Mesenchymal stem cell (in vitro differentiated cells and primary cell): ENCODE data around the gene GLIS2.

Source experiments
- DNase-seq: peaks from one replicate; pipeline ENCODE4 v3.0.0-alpha.2; 2013
- H2AFZ ChIP-seq: one replicate; pipeline ENCODE4 v1.6.1; 2013; ENCODE audit warnings: low read depth, mild to moderate bottlenecking, control low read depth, inconsistent platforms, low read length, moderate library complexity
- H2AK5ac ChIP-seq: 2 replicates; pipeline ENCODE4 v1.6.1; 2013; ENCODE audit warnings: low read length, moderate library complexity, mild to moderate bottlenecking, inconsistent platforms; ENCODE audit not compliant: severe bottlenecking
- H2BK120ac ChIP-seq: one replicate; pipeline ENCODE4 v1.6.1; 2013; ENCODE audit warnings: low read depth, mild to moderate bottlenecking, inconsistent platforms, low read length, moderate library complexity
- H2BK12ac ChIP-seq, 2 experiments: one replicate each; pipeline ENCODE4 v1.6.1; 2013; ENCODE audit warnings: inconsistent platforms in 2 of 2, low read length in 2 of 2, mild to moderate bottlenecking in 2 of 2, moderate library complexity in 2 of 2, control low read depth in 1 of 2
- H2BK15ac ChIP-seq: one replicate; pipeline ENCODE4 v1.6.1; 2013; ENCODE audit warnings: mild to moderate bottlenecking, low read depth, inconsistent platforms; ENCODE audit not compliant: poor library complexity, severe bottlenecking
- H2BK5ac ChIP-seq: 2 replicates; pipeline ENCODE4 v1.6.1; 2013; ENCODE audit warnings: low read depth, mild to moderate bottlenecking, low read length, control low read depth, inconsistent platforms; ENCODE audit not compliant: poor library complexity, severe bottlenecking
- H3K14ac ChIP-seq, 2 experiments: one replicate each; pipeline ENCODE4 v1.6.1; 2013; ENCODE audit warnings: inconsistent platforms in 2 of 2, low read length in 2 of 2, control low read depth in 1 of 2, mild to moderate bottlenecking in 1 of 2, moderate library complexity in 1 of 2
- H3K18ac ChIP-seq, 2 experiments: one replicate each; pipeline ENCODE4 v1.6.1; 2013; ENCODE audit warnings: inconsistent platforms in 2 of 2, low read length in 2 of 2, control low read depth in 1 of 2, low read depth in 1 of 2, mild to moderate bottlenecking in 1 of 2
- H3K23ac ChIP-seq, 2 experiments: one replicate each; pipeline ENCODE4 v1.6.1; 2013; ENCODE audit warnings: inconsistent platforms in 2 of 2, low read length in 2 of 2, mild to moderate bottlenecking in 2 of 2, moderate library complexity in 2 of 2, control low read depth in 1 of 2
- H3K27ac ChIP-seq: 2 replicates; pipeline ENCODE4 v1.5.1; 2013; ENCODE audit warnings: mild to moderate bottlenecking, moderate library complexity, low read length, control low read depth, inconsistent platforms; ENCODE audit not compliant: poor library complexity, severe bottlenecking
- H3K27me3 ChIP-seq, 2 experiments: 2 replicates each; pipeline versions ENCODE4 v1.6.1 to v1.7.0; 2013; ENCODE audit warnings: low read length in 2 of 2, mild to moderate bottlenecking in 2 of 2, moderate library complexity in 2 of 2, control low read depth in 1 of 2, inconsistent platforms in 1 of 2; ENCODE audit not compliant: control insufficient read depth in 1 of 2, insufficient read depth in 1 of 2
- H3K36me3 ChIP-seq, 2 experiments: 2 replicates each; pipeline versions ENCODE4 v1.6.1 to v1.7.0; 2013; ENCODE audit warnings: low read length in 2 of 2, control low read depth in 1 of 2, inconsistent platforms in 1 of 2, low read depth in 1 of 2, mild to moderate bottlenecking in 1 of 2; ENCODE audit not compliant: insufficient read depth in 2 of 2, control insufficient read depth in 1 of 2
- H3K4ac ChIP-seq, 2 experiments: one replicate each; pipeline ENCODE4 v1.6.1; 2013; ENCODE audit warnings: inconsistent platforms in 2 of 2, low read length in 2 of 2, mild to moderate bottlenecking in 2 of 2, moderate library complexity in 2 of 2, control low read depth in 1 of 2, low read depth in 1 of 2
- H3K4me1 ChIP-seq: 2 replicates; pipeline ENCODE4 v1.6.1; 2013; ENCODE audit warnings: low read depth, low read length, control low read depth; ENCODE audit not compliant: control insufficient read depth, insufficient read depth
- H3K4me2 ChIP-seq: 2 replicates; pipeline ENCODE4 v1.6.1; 2013; ENCODE audit warnings: low read length, mild to moderate bottlenecking, inconsistent platforms; ENCODE audit not compliant: poor library complexity, severe bottlenecking
- H3K4me3 ChIP-seq, 2 experiments: 2 replicates each; pipeline versions ENCODE4 v1.5.1 to v1.7.0; 2013; ENCODE audit warnings: low read length in 2 of 2, mild to moderate bottlenecking in 2 of 2, control low read depth in 1 of 2, low read depth in 1 of 2; ENCODE audit not compliant: insufficient read depth in 1 of 2
- H3K79me1 ChIP-seq: replicated peaks from 2 replicates; pipeline ENCODE4 v1.6.1; 2013; ENCODE audit warnings: mild to moderate bottlenecking, control low read depth, low read length, inconsistent platforms; ENCODE audit not compliant: poor library complexity, severe bottlenecking
- H3K9ac ChIP-seq: 2 replicates; pipeline ENCODE4 v1.7.0; 2013; ENCODE audit warnings: mild to moderate bottlenecking, low read length, moderate library complexity
- H3K9me3 ChIP-seq: 2 replicates; pipeline ENCODE4 v1.7.0; 2013; ENCODE audit warnings: mild to moderate bottlenecking, low read length; ENCODE audit not compliant: control insufficient read depth
- H4K8ac ChIP-seq: one replicate; pipeline ENCODE4 v1.6.1; 2013; ENCODE audit warnings: inconsistent platforms, mild to moderate bottlenecking, low read length, moderate library complexity
- H4K91ac ChIP-seq: one replicate; pipeline ENCODE4 v1.6.1; 2013; ENCODE audit warnings: mild to moderate bottlenecking, low read length, inconsistent platforms
- WGBS: methylation state at CpG from one replicate; pipeline ENCODE4 v1.1.7; 2013; ENCODE audit warnings: mixed read lengths; 5-methylcytosine and 5-hydroxymethylcytosine counted together

GLIS2 gene

DNA sequence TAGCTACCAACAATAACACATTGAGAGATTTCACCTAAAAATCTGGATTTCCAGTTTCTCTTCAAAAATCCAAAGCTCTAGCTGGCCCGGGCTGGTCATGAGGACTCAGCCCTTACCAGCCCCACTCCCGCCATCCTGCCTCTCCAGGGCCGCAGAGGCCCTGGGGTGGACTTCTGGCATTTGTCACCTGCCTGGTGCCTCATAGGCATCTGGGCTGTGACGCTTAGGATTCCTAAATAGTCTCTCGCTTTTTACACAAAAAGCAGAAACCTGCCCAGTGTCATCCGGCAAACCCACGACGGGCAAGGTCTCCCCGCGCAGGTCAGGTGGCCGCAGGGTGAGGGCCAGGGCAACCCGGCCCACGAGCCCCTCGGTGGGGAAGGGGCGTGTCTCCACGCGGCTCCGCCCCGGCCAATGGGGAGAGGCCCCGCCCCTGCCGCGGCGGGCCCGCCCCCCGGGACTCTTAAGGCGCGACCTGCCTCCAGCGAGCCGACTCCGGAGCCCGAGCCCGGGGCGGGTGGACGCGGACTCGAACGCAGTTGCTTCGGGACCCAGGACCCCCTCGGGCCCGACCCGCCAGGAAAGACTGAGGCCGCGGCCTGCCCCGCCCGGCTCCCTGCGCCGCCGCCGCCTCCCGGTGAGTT lies 55.6 kb downstream of the GLIS2 start, which contains the start of gene VASN:
VASN (plus strand) TSS at position 492 of the 644 bp plus-strand sequence. CDS start 9,030 bp downstream, outside the sequence.
- H3K27me3 ChIP-seq: no peaks in the 10 kb centered on the region
- WGBS: 2% methylated on average over 29 of the region's 50 CpGs
- H3K27ac ChIP-seq: peak within 1 kb of the TSS; percentile 92
- H3K9me3 ChIP-seq: no peaks in the 10 kb centered on the region
- peak within 1 kb of the TSS; percentile 85 to 93 for H2BK12ac ChIP-seq
- H2BK15ac ChIP-seq: peak within 1 kb of the TSS; percentile 94
- H3K4me3 ChIP-seq: peak within 1 kb of the TSS; percentile 80 to 100
- H3K4me1 ChIP-seq: peaks cover 66% of the 10 kb centered on the region
- peak within 1 kb of the TSS; percentile 97 for H3K9ac ChIP-seq
- H3K79me1 ChIP-seq: peaks cover 5% of the 10 kb centered on the region
- peak within 1 kb of the TSS; percentile 61 for H3K4me2 ChIP-seq
- H3K14ac ChIP-seq: peak within 1 kb of the TSS in 1 of 2 experiments; percentile 41
- peak within 1 kb of the TSS in 1 of 2 experiments; percentile 36 for H3K23ac ChIP-seq
- peak within 1 kb of the TSS; percentile 83 to 96 for H3K18ac ChIP-seq
- H2BK5ac ChIP-seq: peak within 1 kb of the TSS; percentile 92
- H2BK120ac ChIP-seq: peak within 1 kb of the TSS; percentile 45
- peak; percentile 88 for DNase-seq
- H4K8ac ChIP-seq: no peak within 1 kb of the TSS
- H3K4ac ChIP-seq: peak within 1 kb of the TSS; percentile 71 to 76
- H4K91ac ChIP-seq: peak within 1 kb of the TSS; percentile 87
- H3K36me3 ChIP-seq: peaks cover 0 to 19% of the 10 kb centered on the region in 2 experiments
- peak within 1 kb of the TSS; percentile 94 for H2AK5ac ChIP-seq
- no peak within 1 kb of the TSS for H2AFZ ChIP-seq

DNA sequence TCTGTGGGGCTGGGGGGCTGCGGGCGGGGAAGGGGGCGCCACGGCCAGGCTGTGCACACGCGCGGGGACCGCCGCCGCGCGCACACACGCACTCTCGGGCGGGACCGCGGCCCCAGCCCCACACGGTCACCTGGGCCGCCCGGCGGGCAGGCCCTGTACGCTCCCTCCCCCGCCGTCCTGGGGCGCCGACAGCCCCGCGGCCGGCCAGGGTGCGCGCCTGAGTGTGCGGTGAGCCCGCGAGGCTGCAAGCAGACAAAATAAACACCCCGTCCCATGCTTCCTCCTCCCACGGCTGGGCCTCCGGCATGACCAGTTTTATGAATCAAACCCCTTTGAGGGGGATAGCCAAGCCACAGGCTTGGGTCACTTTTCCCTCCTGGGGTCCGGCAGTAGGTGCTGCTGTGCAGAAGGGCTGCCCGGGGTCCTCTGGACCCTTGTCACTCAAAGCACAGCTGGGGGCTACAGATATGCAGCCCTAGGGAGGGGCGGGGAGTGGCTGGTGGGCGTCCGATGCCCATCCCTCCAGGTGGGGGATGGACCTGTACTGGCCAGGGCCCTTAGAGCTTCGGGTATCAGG lies 56.2 kb downstream of the GLIS2 start:
- 0% methylated on average over 36 of the region's 43 CpGs for WGBS
- Histone ChIP-seq H4K8ac (no peak overlapping the region), H3K9me3 (no peaks in the 10 kb centered on the region)

GRCh38 chr16:4372578-4373355 lies 56.9 kb downstream of the GLIS2 start:
- no peaks in the 10 kb centered on the region for H3K27me3 ChIP-seq
- no peaks in the 10 kb centered on the region for H3K9me3 ChIP-seq
- peaks cover 5 to 21% of the 10 kb centered on the region in 2 experiments for H3K36me3 ChIP-seq
- H4K91ac ChIP-seq: peak overlapping the region; percentile 74
- H2BK5ac ChIP-seq: no peak overlapping the region
- H2BK12ac ChIP-seq: peak overlapping the region; percentile 42 to 93
- H3K4me2 ChIP-seq: peak overlapping the region; percentile 61
- H2AFZ ChIP-seq: no peak overlapping the region
- no peak overlapping the region for H2AK5ac ChIP-seq
- H3K4ac ChIP-seq: peak overlapping the region; percentile 76 to 80
- H3K23ac ChIP-seq: peak overlapping the region in 1 of 2 experiments; percentile 36
- 4% methylated on average over 7 of the region's 10 CpGs for WGBS
- peak overlapping the region; percentile 83 for H3K27ac ChIP-seq
- peak overlapping the region in 1 of 2 experiments; percentile 55 for H3K14ac ChIP-seq
- peak overlapping the region; percentile 78 for H2BK120ac ChIP-seq
- peak overlapping the region; percentile 97 for H3K9ac ChIP-seq
- no peak overlapping the region for H4K8ac ChIP-seq
- H3K4me3 ChIP-seq: peak overlapping the region; percentile 80 to 100
- peak; percentile 87 for DNase-seq
- H3K18ac ChIP-seq: peak overlapping the region; percentile 74 to 96
- peaks cover 79% of the 10 kb centered on the region for H3K4me1 ChIP-seq
- peak overlapping the region; percentile 94 for H2BK15ac ChIP-seq
- H3K79me1 ChIP-seq: peaks cover 5% of the 10 kb centered on the region

More for the DNA sequence above, 56.2 kb downstream of the GLIS2 start:
- no peak for DNase-seq
- Histone ChIP-seq H2AFZ (no peak overlapping the region), H3K4me2 (peak overlapping the region; percentile 61), H2BK15ac (no peak overlapping the region), H2BK12ac (peak overlapping the region; percentile 42 to 93), H3K4ac (peak overlapping the region; percentile 16 to 61), H3K27ac (peak overlapping the region; percentile 36), H3K23ac (peak overlapping the region in 1 of 2 experiments; percentile 36), H3K14ac (peak overlapping the region in 1 of 2 experiments; percentile 41), H3K9ac (peak overlapping the region; percentile 97), H3K27me3 (no peaks in the 10 kb centered on the region), H3K79me1 (peaks cover 5% of the 10 kb centered on the region), H3K36me3 (peaks cover 0 to 21% of the 10 kb centered on the region in 2 experiments), H3K4me1 (peaks cover 73% of the 10 kb centered on the region), H2BK5ac (no peak overlapping the region), H2BK120ac (peak overlapping the region; percentile 45), H2AK5ac (no peak overlapping the region), H3K18ac (peak overlapping the region; percentile 47 to 96), H3K4me3 (peak overlapping the region; percentile 80 to 100), H4K91ac (peak overlapping the region; percentile 74)
